T-helper 1 cell treated with Interleukin-12 subunit alpha and Interleukin-12 subunit beta and Interleukin-4 antibody, amounts not matched to agents 30 μg/mL and 1 μg/mL, for 36 hours (primary cell): ENCODE results near the gene WNT7A.
"Not testable (repeated sequence)": the region's sequence is repeated elsewhere in the genome, so short reads cannot be mapped to it uniquely, and the experiment has no call there.

Experiments used
- H3K27ac Mint-ChIP-seq: one replicate; pipeline ENCODE4 v1.8.0; 2021; ENCODE audit warnings: mild to moderate bottlenecking, mixed read lengths
- H3K27me3 Mint-ChIP-seq: one replicate; pipeline ENCODE4 v1.8.0; 2021; ENCODE audit warnings: low read depth, mixed read lengths
- H3K36me3 Mint-ChIP-seq: one replicate; pipeline ENCODE4 v1.8.0; 2021; ENCODE audit warnings: low read depth, mixed read lengths
- H3K4me1 Mint-ChIP-seq: one replicate; pipeline ENCODE4 v1.8.0; 2021; ENCODE audit warnings: low read depth, mixed read lengths
- H3K4me3 Mint-ChIP-seq: one replicate; pipeline ENCODE4 v1.8.0; 2021; ENCODE audit warnings: mild to moderate bottlenecking, moderate library complexity, mixed read lengths
- H3K9me3 Mint-ChIP-seq: one replicate; pipeline ENCODE4 v1.8.0; 2021; ENCODE audit warnings: mixed read lengths

Gene WNT7A

DNA sequence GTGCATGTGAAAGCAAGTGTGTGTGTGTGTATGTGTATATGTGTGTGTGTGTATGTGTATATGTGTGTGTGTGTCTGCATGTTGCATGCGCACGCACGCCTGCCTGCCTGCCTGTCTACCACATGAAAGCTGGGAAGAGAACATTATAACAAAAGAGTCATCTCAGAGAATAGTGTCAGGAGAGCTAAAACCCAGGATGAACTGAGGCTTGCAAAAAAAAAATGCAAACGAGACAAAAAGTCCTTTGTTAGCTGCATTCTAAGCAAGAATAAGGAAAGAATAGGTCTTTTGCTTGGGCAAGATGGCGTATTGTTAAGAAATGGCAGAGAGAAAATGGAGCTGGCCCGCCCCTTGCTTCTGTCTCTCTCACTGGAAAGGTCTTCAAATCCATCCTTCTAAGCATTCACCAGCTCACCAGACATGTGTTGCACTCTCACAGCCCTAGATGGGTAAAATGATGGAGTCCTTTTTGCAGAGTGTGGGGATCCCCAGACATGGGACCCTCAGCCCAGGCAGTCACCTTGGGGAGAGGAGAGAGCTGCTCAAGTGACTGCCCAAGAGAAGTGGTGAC, 16.4 kb downstream of the WNT7A start:
- no peak overlapping the region for H3K27ac Mint-ChIP-seq
- H3K36me3 Mint-ChIP-seq, result peaks cover 6% of the 10 kb centered on the region
- no peaks in the 10 kb centered on the region for H3K9me3 Mint-ChIP-seq
- no peak overlapping the region for H3K4me3 Mint-ChIP-seq
- peaks cover 22% of the 10 kb centered on the region for H3K27me3 Mint-ChIP-seq
- peaks cover 29% of the 10 kb centered on the region for H3K4me1 Mint-ChIP-seq

- peaks cover under 1% of the 10 kb centered on the region for H3K36me3 Mint-ChIP-seq
- peaks cover 22% of the 10 kb centered on the region for H3K27me3 Mint-ChIP-seq
- no peaks in the 10 kb centered on the region for H3K9me3 Mint-ChIP-seq
- H3K4me3 Mint-ChIP-seq, result no peak overlapping the region
- H3K27ac Mint-ChIP-seq, result no peak overlapping the region
- H3K4me1 Mint-ChIP-seq, result peaks cover 14% of the 10 kb centered on the region
Measured at GRCh38 chr3:13861461-13861860, 18.4 kb downstream of the WNT7A start.

- no peaks in the 10 kb centered on the region for H3K36me3 Mint-ChIP-seq
- no peak overlapping the region for H3K4me3 Mint-ChIP-seq
- H3K27me3 Mint-ChIP-seq, result peaks cover 23% of the 10 kb centered on the region
- no peaks in the 10 kb centered on the region for H3K9me3 Mint-ChIP-seq
- H3K27ac Mint-ChIP-seq, result no peak overlapping the region
- H3K4me1 Mint-ChIP-seq, result no peaks in the 10 kb centered on the region
Measured at GRCh38 chr3:13860001-13860400, 19.9 kb downstream of the WNT7A start.

DNA sequence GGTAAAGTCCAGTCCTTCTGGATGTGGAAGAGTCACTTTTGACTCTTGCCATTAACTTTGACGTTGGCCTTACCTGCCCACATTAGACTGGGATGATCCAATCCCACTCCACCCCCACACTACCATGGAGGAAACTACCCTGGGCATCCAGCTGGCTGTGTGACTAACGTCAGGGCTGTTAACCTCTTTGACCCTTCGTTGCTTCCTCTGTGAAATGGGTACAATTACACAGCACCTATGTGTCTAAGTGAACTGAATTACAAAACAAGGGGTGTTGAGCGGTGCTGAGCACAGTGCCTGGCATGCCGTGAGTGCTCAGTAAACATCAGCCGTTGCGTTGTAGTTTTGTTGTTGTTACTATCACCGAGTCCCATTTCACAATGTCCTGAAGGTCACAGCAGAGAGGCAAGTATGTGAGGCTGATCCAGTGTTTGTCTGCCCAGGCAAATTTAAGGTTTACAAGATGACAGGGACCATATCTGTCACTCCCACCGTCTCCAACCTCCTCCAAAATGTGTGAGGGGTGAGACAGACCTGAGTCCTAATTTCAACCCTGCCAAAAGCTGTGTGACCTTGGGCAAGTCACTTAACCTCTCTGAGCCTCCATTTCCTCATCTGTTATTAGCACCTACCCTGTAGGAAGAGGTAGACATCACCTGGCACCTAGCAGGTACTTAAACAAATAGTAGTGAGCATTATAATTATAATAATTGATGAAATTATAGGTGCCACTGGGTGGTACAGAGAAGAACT, 20.9 kb downstream of the WNT7A start:
- Mint-ChIP-seq H3K9me3 (no peaks in the 10 kb centered on the region), H3K36me3 (no peaks in the 10 kb centered on the region), H3K27ac (no peak overlapping the region), H3K4me3 (no peak overlapping the region), H3K27me3 (peaks cover 23% of the 10 kb centered on the region), H3K4me1 (peaks cover 3% of the 10 kb centered on the region)

DNA sequence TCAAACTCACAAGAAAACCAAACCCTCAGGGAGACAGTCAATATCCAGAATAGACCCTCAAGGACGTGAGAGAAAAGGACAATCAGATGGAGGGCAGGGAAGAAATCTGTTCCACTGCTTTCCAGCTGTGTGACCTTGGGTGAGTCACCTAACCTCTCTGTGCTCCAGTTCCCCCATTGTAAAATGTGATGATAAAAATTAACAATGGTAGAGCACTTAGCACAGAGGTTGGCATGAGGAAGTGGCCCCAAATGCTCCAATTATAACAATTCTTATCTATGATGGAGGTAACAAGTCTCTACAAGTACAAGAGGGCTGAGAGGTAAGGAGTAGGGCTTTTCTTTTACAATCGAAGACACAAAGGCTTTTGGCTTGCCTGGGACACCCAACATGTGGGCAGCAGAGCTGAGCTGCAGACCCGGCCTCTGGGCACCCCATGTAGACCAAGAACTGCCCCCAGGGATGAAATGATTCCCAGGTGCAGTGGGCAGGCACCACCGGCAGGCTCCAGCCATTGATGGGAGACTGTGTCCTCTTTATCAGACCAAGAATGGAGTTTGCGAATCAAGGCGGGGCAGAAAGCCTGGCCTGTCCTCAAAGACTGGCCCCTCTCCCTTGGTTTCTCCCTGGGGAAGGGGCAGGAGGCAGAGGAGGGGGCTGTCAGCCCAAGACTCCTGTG, 22.0 kb downstream of the WNT7A start:
- no peaks in the 10 kb centered on the region for H3K36me3 Mint-ChIP-seq
- peaks cover 7% of the 10 kb centered on the region for H3K4me1 Mint-ChIP-seq
- H3K4me3 Mint-ChIP-seq, result no peak overlapping the region
- no peak overlapping the region for H3K27ac Mint-ChIP-seq
- H3K9me3 Mint-ChIP-seq, result no peaks in the 10 kb centered on the region
- H3K27me3 Mint-ChIP-seq, result peaks cover 23% of the 10 kb centered on the region

- not testable (repeated sequence) for H3K9me3 Mint-ChIP-seq, H3K27ac Mint-ChIP-seq, H3K36me3 Mint-ChIP-seq, H3K4me1 Mint-ChIP-seq, H3K4me3 Mint-ChIP-seq
- H3K27me3 Mint-ChIP-seq, result peaks cover 12% of the 10 kb centered on the region
Measured at GRCh38 chr3:13856628-13857027, 23.2 kb downstream of the WNT7A start.

DNA sequence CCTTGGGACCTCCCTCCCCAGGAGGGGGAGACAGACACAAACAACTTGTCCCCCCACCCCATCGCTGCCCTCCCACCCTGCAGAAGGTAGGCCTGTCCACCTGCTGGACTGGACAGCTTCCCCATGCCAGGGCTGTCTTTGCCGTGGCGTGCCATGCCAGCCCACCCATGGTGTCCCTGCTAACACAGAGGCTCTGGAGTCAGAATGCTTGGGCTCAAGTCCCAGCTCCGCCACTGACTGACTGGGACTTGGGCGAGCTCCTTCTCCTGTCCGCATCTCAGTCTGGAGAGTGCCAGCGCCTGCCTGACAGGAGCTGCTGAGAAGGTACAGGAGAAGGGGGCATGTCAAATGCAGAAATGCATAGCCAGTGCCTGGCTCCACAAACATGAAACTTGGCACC, 23.9 kb downstream of the WNT7A start:
- H3K4me3 Mint-ChIP-seq, result no peak overlapping the region
- peaks cover 9% of the 10 kb centered on the region for H3K27me3 Mint-ChIP-seq
- H3K36me3 Mint-ChIP-seq, result no peaks in the 10 kb centered on the region
- no peaks in the 10 kb centered on the region for H3K9me3 Mint-ChIP-seq
- H3K27ac Mint-ChIP-seq, result no peak overlapping the region
- H3K4me1 Mint-ChIP-seq, result peaks cover 7% of the 10 kb centered on the region

DNA sequence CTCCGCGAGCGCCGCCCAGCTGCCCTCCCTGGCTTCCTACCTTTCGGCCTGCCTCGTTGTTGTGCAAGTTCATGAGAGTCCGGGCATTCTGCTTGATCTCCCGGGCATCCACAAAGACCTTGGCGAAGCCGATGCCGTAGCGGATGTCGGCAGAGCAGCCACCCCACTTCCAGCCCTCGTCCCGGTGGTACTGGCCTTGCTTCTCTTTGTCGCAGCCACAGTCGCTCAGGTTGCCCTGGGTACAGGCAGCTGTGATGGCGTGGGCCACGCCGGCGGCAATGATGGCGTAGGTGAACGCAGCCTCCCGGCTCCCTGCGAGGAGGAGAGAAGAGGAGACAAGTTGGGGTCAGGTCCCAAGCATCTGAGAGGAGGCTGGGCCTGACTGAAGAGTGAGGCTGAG, 25.4 kb downstream of the WNT7A start:
- peaks cover 9% of the 10 kb centered on the region for H3K27me3 Mint-ChIP-seq
- H3K9me3 Mint-ChIP-seq, result no peaks in the 10 kb centered on the region
- no peaks in the 10 kb centered on the region for H3K36me3 Mint-ChIP-seq
- peaks cover 7% of the 10 kb centered on the region for H3K4me1 Mint-ChIP-seq
- H3K27ac Mint-ChIP-seq, result no peak overlapping the region
- no peak overlapping the region for H3K4me3 Mint-ChIP-seq

- Mint-ChIP-seq H3K27me3 (peaks cover 9% of the 10 kb centered on the region), H3K36me3 (no peaks in the 10 kb centered on the region), H3K27ac (no peak overlapping the region), H3K9me3 (no peaks in the 10 kb centered on the region), H3K4me3 (no peak overlapping the region), H3K4me1 (peaks cover 7% of the 10 kb centered on the region)
Measured at GRCh38 chr3:13853978-13854296, 25.9 kb downstream of the WNT7A start.

DNA sequence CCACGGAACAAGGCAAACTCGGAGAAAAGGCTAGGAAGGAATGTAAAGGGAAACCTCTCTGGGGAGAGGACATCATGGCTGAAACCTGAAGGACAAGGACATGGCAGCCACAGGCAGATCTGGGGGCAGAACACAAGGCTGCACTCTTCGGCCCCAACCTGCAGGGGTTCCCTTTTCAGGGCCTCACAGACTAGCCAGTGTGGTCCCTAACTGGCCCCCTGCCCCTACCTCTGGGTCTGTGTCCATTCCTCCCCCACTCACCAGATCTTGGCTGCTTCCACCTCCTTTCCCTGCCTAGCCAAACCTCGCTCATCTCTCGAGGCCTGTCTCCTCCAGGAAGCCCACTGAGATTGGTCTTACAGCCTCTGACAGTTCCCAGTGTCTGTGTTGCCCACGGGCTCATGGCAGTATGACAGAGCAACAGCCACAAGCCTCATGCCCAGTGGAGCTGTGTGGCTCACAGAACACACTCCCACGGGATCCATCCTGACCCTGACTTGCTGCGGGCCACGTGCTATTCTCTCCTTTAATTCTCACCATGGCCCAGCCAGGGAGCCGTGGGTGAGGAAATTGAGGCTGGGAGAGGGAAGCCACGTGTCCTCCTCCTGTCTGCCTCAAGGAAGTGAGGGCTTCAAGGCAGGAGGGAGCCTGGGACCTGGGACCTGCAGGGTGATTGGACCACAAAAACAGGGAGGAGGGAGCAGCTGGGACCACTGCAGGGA, 26.5 kb downstream of the WNT7A start:
- Mint-ChIP-seq H3K36me3 (no peaks in the 10 kb centered on the region), H3K4me1 (peaks cover 7% of the 10 kb centered on the region), H3K9me3 (no peaks in the 10 kb centered on the region), H3K27me3 (peaks cover 9% of the 10 kb centered on the region), H3K27ac (no peak overlapping the region), H3K4me3 (no peak overlapping the region)

DNA sequence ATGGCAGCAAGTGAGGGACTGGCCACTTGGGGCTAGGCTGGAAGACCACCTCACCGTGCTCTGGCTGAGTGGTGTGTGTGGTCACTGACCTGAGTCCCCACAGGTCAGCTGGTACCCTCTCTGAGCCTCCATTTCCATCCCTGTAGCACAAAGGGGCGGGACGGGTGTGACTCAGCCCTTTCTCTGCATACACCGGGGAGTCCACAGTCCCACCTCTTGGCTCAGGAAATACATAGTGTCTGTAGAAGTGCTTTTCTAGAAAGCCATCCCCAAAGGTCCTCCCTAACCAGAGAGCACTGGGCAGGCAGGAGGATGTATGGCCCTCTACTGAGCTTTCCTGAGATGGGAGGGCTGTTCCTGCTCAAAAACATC, 27.2 kb downstream of the WNT7A start:
- no peak overlapping the region for H3K27ac Mint-ChIP-seq

GRCh38 chr3:13851997-13852637, 27.8 kb downstream of the WNT7A start:
- no peak overlapping the region for H3K27ac Mint-ChIP-seq

More for the DNA sequence above, 27.2 kb downstream of the WNT7A start:
- H3K9me3 Mint-ChIP-seq, result no peaks in the 10 kb centered on the region
- H3K36me3 Mint-ChIP-seq, result no peaks in the 10 kb centered on the region
- peaks cover 7% of the 10 kb centered on the region for H3K4me1 Mint-ChIP-seq
- H3K27me3 Mint-ChIP-seq, result peaks cover 9% of the 10 kb centered on the region
- no peak overlapping the region for H3K4me3 Mint-ChIP-seq

GRCh38 chr3:13851091-13851849, 28.6 kb downstream of the WNT7A start:
- Mint-ChIP-seq H3K27me3 (no peaks in the 10 kb centered on the region), H3K36me3 (no peaks in the 10 kb centered on the region), H3K4me3 (no peak overlapping the region), H3K9me3 (no peaks in the 10 kb centered on the region), H3K27ac (no peak overlapping the region), H3K4me1 (peaks cover 7% of the 10 kb centered on the region)

More at GRCh38 chr3:13851997-13852637, 27.8 kb downstream of the WNT7A start:
- no peaks in the 10 kb centered on the region for H3K9me3 Mint-ChIP-seq
- H3K4me3 Mint-ChIP-seq, result no peak overlapping the region
- H3K4me1 Mint-ChIP-seq, result peaks cover 7% of the 10 kb centered on the region
- no peaks in the 10 kb centered on the region for H3K36me3 Mint-ChIP-seq
- H3K27me3 Mint-ChIP-seq, result peaks cover 7% of the 10 kb centered on the region
